ENCODE results near the gene NT5DC3.

The NT5DC3 gene

GRCh38 chr12:103785243-103786031 is 55.6 kb downstream of the NT5DC3 start:
- no peak for DNase-seq (ENCODE audit: low read depth in 2 of 3, low spot score in 2 of 3)

- no peak for DNase-seq (ENCODE audit: low read depth in 2 of 3, low spot score in 2 of 3)
Measured at GRCh38 chr12:103783744-103784664, 57.0 kb downstream of the NT5DC3 start.

GRCh38 chr12:103782399-103782798 is 58.6 kb downstream of the NT5DC3 start:
- DNase-seq (ENCODE audit: low read depth in 2 of 3, low spot score in 2 of 3) = no peak

DNA sequence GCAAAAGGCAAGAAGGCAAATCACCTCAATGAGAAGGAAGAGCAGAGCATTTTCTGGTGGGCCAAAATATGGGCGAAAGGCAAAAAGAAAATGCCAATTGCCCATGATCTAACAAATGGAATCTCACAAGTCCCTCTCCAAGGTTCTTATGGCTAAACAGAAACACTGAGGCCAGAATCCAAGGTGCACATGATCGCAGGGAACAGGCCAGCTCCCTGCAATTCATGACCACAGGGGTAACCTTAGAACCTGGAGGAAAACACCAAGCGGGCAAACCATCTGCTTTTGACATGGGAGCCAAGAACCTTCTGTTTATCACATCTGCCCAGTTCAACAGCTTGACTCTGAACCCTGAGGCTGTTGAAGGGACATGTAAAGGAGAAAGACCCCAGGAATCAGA is 60.0 kb downstream of the NT5DC3 start:
- DNase-seq (ENCODE audit: low read depth in 2 of 3, low spot score in 2 of 3) = no peak

DNA sequence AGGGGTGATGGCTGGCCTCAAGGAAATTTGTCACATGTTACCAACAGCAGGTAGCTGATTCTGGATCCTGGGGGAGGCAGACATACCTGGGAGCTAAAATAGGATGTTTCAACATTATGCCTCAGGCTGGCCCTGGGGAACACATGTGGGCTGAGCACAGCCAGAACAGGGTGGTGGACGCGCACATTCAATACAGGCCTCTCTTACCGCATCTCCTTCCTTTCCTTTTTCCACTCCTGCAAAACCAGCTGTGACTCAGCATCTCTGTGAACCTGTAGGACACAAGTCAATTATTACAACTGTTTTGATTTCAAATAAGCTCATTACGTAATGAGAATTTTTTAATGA is 61.0 kb downstream of the NT5DC3 start:
- DNase-seq (ENCODE audit: low read depth in 2 of 3, low spot score in 2 of 3) = no peak

- DNase-seq (ENCODE audit: low read depth in 2 of 3, low spot score in 2 of 3) = no peak
Measured at GRCh38 chr12:103779410-103780092, 61.5 kb downstream of the NT5DC3 start.

DNA sequence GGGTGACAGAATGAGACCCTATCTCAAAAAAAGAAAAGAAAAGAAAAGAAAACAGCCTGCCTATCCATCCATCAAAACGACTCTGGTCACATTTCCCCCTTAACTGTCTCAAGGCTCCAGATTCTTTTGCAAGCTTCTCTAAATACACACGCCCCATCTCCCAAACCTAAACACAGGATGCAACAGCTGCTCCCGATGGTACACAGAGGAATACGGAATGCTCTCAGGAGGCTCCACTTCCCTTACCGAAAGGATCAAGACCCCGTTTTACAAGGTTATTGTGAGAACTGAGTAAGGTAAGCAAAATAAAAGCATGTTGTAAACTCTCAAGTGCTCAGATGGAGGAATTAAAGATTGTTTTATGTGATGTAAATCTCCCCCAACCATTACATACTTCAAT is 62.3 kb downstream of the NT5DC3 start:
- no peak for DNase-seq (ENCODE audit: low read depth in 2 of 3, low spot score in 2 of 3)

DNA sequence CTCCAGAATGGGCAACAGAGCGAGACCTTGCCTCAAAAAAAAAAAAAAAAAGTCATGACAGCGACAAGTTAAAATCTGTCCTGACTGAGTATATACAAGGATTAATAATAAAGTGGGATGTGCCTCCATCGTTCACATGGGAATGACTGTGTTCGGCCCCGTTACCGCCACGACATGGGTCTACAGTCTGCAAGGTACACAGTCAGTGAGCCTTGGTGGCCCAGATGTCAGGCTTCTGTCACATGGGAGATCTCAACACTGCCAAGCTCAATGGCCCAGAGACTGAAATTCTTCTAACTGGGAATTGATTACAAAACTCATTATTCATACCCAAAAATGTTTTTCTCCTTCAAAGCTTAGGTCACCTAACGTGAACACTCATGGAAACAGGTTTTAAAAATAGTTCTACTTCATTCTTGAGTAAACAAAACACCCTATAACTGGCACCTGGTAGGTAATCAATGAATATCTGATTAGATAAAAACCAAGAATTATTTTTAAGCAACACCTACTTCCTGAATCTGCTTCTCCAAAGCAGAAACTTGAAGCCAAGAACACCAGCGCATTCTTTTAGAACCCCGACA is 66.0 kb downstream of the NT5DC3 start:
- no peak for DNase-seq (ENCODE audit: low read depth in 2 of 3, low spot score in 2 of 3)

- no peak for DNase-seq (ENCODE audit: low read depth in 2 of 3, low spot score in 2 of 3)
Measured at GRCh38 chr12:103773109-103773910, 67.7 kb downstream of the NT5DC3 start.

GRCh38 chr12:103772367-103773108 is 68.5 kb downstream of the NT5DC3 start:
- DNase-seq (ENCODE audit: low read depth in 2 of 3, low spot score in 2 of 3) = no peak

DNA sequence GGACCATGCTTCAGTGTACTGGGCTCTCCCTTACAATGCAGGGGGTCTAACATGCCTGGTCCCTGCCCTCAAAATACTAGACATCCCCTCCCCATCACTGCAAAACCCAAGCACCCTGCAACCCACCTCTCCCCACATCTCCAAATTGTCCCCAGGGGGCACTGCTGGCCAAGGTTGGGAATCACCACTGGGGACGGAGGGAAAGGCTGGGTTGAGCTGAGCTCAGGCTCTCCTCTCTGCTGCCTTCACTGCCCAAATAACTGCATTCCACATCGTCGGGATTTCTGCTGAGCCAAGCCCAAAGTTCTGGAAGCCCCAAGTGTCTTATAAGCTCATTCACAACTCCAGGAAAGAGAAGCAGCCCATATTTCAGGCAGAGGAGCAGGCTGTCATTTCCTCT is 69.6 kb downstream of the NT5DC3 start:
- DNase-seq (ENCODE audit: low read depth in 2 of 3, low spot score in 2 of 3) = no peak

DNA sequence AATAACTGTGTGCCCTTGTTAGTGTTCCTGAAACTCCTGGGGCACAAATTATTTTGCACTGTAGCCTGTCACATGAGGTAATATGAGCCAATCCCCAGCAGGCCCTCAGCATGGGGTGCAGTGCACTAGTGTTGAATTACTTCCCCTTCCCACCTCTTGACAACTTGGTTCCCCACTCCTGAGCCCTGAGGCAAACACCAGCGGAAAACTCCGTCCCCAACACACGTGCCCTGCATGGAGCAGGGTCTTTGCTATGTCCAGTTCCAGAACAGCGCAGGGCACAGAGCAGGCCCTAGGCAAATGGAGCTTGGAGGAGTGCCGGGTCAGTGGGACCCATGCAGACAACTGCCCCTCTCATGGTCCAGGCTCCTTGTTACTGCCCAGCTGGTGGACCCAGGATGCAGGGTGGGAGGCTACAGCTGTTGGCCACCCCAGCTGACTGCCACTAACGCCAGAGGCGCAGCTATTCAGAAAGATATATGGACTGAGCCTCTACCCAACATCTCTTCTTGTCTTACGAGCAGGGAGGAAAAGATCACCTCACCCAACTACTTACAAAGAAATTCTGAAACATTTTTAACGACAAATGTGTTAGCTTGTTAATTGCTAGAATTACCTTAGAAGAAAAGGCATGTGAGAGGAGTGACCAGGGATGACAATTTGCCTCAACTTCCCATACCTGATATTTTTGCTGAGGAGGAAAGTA is 71.6 kb downstream of the NT5DC3 start:
- no peak for DNase-seq (ENCODE audit: low read depth in 2 of 3, low spot score in 2 of 3)

GRCh38 chr12:103768467-103769123 is 72.4 kb downstream of the NT5DC3 start:
- DNase-seq (ENCODE audit: low read depth in 2 of 3, low spot score in 2 of 3) = no peak

DNA sequence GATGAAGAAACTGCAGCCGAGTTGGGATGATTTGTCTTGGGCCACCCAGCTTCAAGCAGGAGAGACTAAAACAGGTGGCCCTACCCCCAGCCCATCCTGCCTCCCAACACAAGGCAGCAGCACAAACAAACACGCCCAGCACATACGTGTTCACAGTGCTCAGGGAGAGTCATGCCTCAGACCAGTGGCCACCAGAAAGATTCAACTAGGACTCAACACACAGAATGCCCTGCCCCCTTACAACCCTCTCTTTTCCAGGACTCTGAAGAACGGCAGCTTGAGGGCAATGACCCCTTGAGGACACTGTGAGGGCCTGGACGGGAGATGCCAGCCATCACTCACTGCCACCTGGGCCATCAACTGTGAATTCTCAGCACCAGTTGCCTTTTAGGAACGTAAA is 75.0 kb downstream of the NT5DC3 start:
- DNase-seq (ENCODE audit: low read depth in 2 of 3, low spot score in 2 of 3) = no peak

GRCh38 chr12:103765322-103765721 is 75.7 kb downstream of the NT5DC3 start:
- no peak for DNase-seq (ENCODE audit: low read depth in 2 of 3, low spot score in 2 of 3)

GRCh38 chr12:103762473-103762872 is 78.6 kb downstream of the NT5DC3 start:
- DNase-seq (ENCODE audit: low read depth in 2 of 3, low spot score in 2 of 3) = no peak

- DNase-seq (ENCODE audit: low read depth in 2 of 3, low spot score in 2 of 3) = no peak
Measured at GRCh38 chr12:103758310-103759089, 82.5 kb downstream of the NT5DC3 start.

DNA sequence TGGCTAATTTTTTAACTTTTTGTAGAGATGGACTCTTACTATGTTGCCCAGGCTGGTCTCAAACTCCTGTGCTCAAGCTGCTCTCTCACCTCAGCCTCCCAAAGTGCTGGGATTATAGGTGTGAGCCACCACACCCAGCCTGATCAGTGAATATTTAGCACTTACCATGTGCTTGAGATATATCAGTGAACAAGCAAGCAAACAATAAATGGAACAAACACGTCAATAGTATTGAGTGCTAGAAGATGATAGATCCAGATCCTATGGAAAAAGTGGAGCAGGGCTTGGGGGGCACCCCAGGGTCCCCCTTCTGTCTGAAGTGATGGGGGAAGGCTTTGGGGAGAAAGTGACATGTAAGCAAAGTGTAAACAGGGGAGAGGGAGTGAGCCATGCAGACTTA is 83.8 kb downstream of the NT5DC3 start:
- DNase-seq (ENCODE audit: low read depth in 2 of 3, low spot score in 2 of 3) = no peak

All from activated CD8-positive, alpha-beta memory T cell treated with anti-CD3 and anti-CD28 coated beads for 48 hours (primary cell).